GM18951 (cell line): ENCODE data around the gene BUD13.

ENCODE experiments used
- POLR2A ChIP-seq: IDR thresholded peaks from 4 replicates; pipeline ENCODE4 v1.6.1; 2011; ENCODE audit warnings: mild to moderate bottlenecking; ENCODE audit not compliant: insufficient read length, insufficient read depth; ENCODE audit errors: extremely low read depth
- in situ Hi-C: fragments of 300-500 bp; cut with MboI; formaldehyde crosslinking; loops from one replicate; pipeline ENCODE4 v1.12.0; 2022; ENCODE audit warnings: low sequenced_read_pairs, mixed read lengths, inconsistent platforms; ENCODE audit not compliant: unreplicated experiment

BUD13 gene

GRCh38 chr11:116800610-116801009 is 27.8 kb upstream of the BUD13 start:
- TF ChIP-seq POLR2A, result no peak
- in situ Hi-C loops, result no loop called here

- no peak for TF ChIP-seq POLR2A
- in situ Hi-C loops, result no loop called here
Observed at GRCh38 chr11:116798368-116798767, 25.6 kb upstream of the BUD13 start.

GRCh38 chr11:116797816-116798215 is 25.0 kb upstream of the BUD13 start:
- TF ChIP-seq POLR2A, result no peak
- in situ Hi-C loops, result no loop called here

GRCh38 chr11:116796548-116796947 is 23.8 kb upstream of the BUD13 start:
- no peak for TF ChIP-seq POLR2A
- in situ Hi-C loops, result no loop called here

- TF ChIP-seq POLR2A, result no peak
- in situ Hi-C loops, result no loop called here
Observed at GRCh38 chr11:116794851-116795250, 22.1 kb upstream of the BUD13 start.

GRCh38 chr11:116793772-116794097 is 20.9 kb upstream of the BUD13 start:
- TF ChIP-seq POLR2A, result no peak
- in situ Hi-C loops, result no loop called here

- in situ Hi-C loops, result no loop called here
- no peak for TF ChIP-seq POLR2A
Observed at GRCh38 chr11:116792869-116793771, 20.3 kb upstream of the BUD13 start.

- in situ Hi-C loops, result no loop called here
- TF ChIP-seq POLR2A, result no peak
Observed at GRCh38 chr11:116792144-116792868, 19.5 kb upstream of the BUD13 start.

GRCh38 chr11:116791813-116792143 is 19.0 kb upstream of the BUD13 start, which contains the start of gene APOA5:
Gene APOA5 (minus strand): TSS chr11:116791879. CDS start chr11:116791860, 19 bp downstream.
- TF ChIP-seq POLR2A, result no peak
- in situ Hi-C loops, result no loop called here

GRCh38 chr11:116791002-116791812 is 18.4 kb upstream of the BUD13 start:
- TF ChIP-seq POLR2A, result no peak
- in situ Hi-C loops, result no loop called here

- in situ Hi-C loops, result no loop called here
- TF ChIP-seq POLR2A, result no peak
Observed at GRCh38 chr11:116790167-116791001, 17.6 kb upstream of the BUD13 start.

- no peak for TF ChIP-seq POLR2A
- in situ Hi-C loops, result no loop called here
Observed at GRCh38 chr11:116788975-116789374, 16.2 kb upstream of the BUD13 start.
